ENCODE measurements around the gene GAPVD1.
"Not testable (repeated sequence)": the region's sequence is repeated elsewhere in the genome, so short reads cannot be mapped to it uniquely, and the experiment has no call there.

GAPVD1 gene

DNA sequence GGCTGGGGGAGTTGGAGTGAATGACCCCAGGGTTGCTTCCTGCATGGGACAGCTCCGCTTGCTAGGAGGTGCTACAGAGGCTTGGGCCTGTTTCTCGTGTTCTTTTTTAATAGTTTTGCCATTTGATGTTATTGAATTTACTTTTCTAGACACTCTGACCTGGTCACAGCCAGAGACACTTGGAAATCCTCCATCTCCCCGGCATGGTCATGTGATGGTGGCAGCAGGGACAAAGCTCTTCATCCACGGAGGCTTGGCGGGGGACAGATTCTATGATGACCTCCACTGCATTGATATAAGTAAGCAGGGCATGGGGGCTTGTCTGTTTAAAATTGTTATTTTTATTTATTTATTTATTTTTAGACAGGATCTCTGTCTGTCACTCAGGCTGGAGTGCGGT is 33.9 kb upstream of the GAPVD1 start:
- peaks cover 7% of the 10 kb centered on the region for H3K36me3 ChIP-seq (replicated peaks; ENCODE audit: low read depth, low read length)
- H2AFZ ChIP-seq (ENCODE audit: low read depth, low read length) = no peak overlapping the region
- no peaks in the 10 kb centered on the region for H3K79me2 ChIP-seq (ENCODE audit: low read length)
- TF ChIP-seq CTCF (IDR thresholded peaks at IDR 0.05; ENCODE audit: low read depth, low read length) = no peak
- TF ChIP-seq EZH2phosphoT487 (IDR thresholded peaks at IDR 0.05; ENCODE audit: low read depth) = no peak
- no peaks in the 10 kb centered on the region for H4K20me1 ChIP-seq (ENCODE audit: insufficient read depth, low read length)
- H3K4me1 ChIP-seq (ENCODE audit: low read length) = no peaks in the 10 kb centered on the region
- H3K9me3 ChIP-seq (ENCODE audit: insufficient read depth, low read length) = no peaks in the 10 kb centered on the region
- no peaks in the 10 kb centered on the region for H3K27me3 ChIP-seq (ENCODE audit: low read depth, low read length)
- no peak overlapping the region for H3K27ac ChIP-seq (ENCODE audit: low read length)
- no peak overlapping the region for H3K4me2 ChIP-seq (ENCODE audit: low read length)
- H3K9ac ChIP-seq (ENCODE audit: low read length) = no peak overlapping the region
- H3K4me3 ChIP-seq (ENCODE audit: low read length) = no peak overlapping the region

DNA sequence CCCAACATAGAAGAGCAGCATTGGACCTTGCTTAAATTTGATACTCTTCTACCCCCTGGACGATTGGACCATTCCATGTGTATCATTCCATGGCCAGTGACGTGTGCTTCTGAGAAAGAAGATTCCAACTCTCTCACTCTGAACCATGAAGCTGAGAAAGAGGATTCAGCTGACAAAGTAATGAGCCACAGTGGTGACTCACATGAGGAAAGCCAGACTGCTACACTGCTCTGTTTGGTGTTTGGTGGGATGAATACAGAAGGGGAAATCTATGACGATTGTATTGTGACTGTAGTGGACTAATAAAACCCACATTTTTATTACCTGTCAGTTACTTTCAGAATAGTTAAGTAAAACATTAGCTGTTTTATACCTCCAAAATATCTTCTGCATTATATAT is 27.9 kb upstream of the GAPVD1 start:
- no peak overlapping the region for H3K9ac ChIP-seq (ENCODE audit: low read length)
- TF ChIP-seq CTCF (IDR thresholded peaks at IDR 0.05; ENCODE audit: low read depth, low read length) (no peak), EZH2phosphoT487 (IDR thresholded peaks at IDR 0.05; ENCODE audit: low read depth) (no peak)
- peaks cover 7% of the 10 kb centered on the region for H3K4me1 ChIP-seq (ENCODE audit: low read length)
- peaks cover 40% of the 10 kb centered on the region for H4K20me1 ChIP-seq (ENCODE audit: insufficient read depth, low read length)
- H3K9me3 ChIP-seq (ENCODE audit: insufficient read depth, low read length) = no peaks in the 10 kb centered on the region
- H3K79me2 ChIP-seq (ENCODE audit: low read length) = peaks cover 39% of the 10 kb centered on the region
- no peak overlapping the region for H3K4me2 ChIP-seq (ENCODE audit: low read length)
- no peaks in the 10 kb centered on the region for H3K27me3 ChIP-seq (ENCODE audit: low read depth, low read length)
- H3K36me3 ChIP-seq (replicated peaks; ENCODE audit: low read depth, low read length) = peaks cover 43% of the 10 kb centered on the region
- H3K4me3 ChIP-seq (ENCODE audit: low read length) = no peak overlapping the region
- no peak overlapping the region for H2AFZ ChIP-seq (ENCODE audit: low read depth, low read length)
- H3K27ac ChIP-seq (ENCODE audit: low read length) = no peak overlapping the region

GRCh38 chr9:125234099-125234498 is 27.5 kb upstream of the GAPVD1 start:
- H2AFZ ChIP-seq (ENCODE audit: low read depth, low read length); H3K9ac ChIP-seq (ENCODE audit: low read length); H3K27me3 ChIP-seq (ENCODE audit: low read depth, low read length); H3K4me3 ChIP-seq (ENCODE audit: low read length); H3K27ac ChIP-seq (ENCODE audit: low read length); H3K4me2 ChIP-seq (ENCODE audit: low read length); H3K9me3 ChIP-seq (ENCODE audit: insufficient read depth, low read length): not testable (repeated sequence)
- Histone ChIP-seq H3K4me1 (ENCODE audit: low read length) (peaks cover 11% of the 10 kb centered on the region), H3K36me3 (replicated peaks; ENCODE audit: low read depth, low read length) (peaks cover 46% of the 10 kb centered on the region), H4K20me1 (ENCODE audit: insufficient read depth, low read length) (peaks cover 44% of the 10 kb centered on the region), H3K79me2 (ENCODE audit: low read length) (peaks cover 43% of the 10 kb centered on the region)

- H3K4me3 ChIP-seq (ENCODE audit: low read length) = no peak overlapping the region
- peaks cover 59% of the 10 kb centered on the region for H3K36me3 ChIP-seq (replicated peaks; ENCODE audit: low read depth, low read length)
- peaks cover 54% of the 10 kb centered on the region for H4K20me1 ChIP-seq (ENCODE audit: insufficient read depth, low read length)
Observed at GRCh38 chr9:125235804-125236519, 25.7 kb upstream of the GAPVD1 start.

DNA sequence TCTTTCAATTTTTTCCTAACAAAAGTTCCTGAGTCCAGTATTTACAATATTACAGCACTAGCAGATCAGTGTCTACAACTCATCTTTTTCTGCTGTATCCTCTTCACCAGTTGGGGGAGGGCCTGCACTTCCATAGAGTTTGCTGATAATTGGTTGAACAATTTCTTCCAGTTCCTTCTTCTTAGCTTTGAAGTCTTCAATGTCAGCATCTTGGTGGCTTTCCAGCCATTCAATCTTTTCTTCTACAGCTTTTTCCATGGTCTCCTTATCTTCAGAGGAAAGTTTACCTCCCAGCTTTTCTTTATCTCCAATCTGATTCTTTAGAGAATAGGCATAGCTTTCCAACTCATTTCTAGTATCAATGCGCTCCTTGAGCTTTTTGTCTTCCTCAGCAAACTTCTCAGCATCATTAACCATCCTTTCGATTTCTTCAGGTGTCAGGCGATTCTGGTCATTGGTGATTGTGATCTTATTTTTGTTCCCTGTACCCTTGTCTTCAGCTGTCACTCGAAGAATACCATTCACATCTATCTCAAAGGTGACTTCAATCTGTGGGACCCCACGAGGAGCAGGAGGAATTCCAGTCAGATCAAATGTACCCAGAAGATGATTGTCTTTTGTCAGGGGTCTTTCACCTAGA is 25.0 kb upstream of the GAPVD1 start:
- Histone ChIP-seq H3K4me1 (ENCODE audit: low read length) (peaks cover 21% of the 10 kb centered on the region), H3K36me3 (replicated peaks; ENCODE audit: low read depth, low read length) (peaks cover 60% of the 10 kb centered on the region), H3K79me2 (ENCODE audit: low read length) (peaks cover 66% of the 10 kb centered on the region), H4K20me1 (ENCODE audit: insufficient read depth, low read length) (peaks cover 54% of the 10 kb centered on the region)
- H3K4me3 ChIP-seq (ENCODE audit: low read length); H3K27ac ChIP-seq (ENCODE audit: low read length); H3K4me2 ChIP-seq (ENCODE audit: low read length); H3K27me3 ChIP-seq (ENCODE audit: low read depth, low read length); H3K9me3 ChIP-seq (ENCODE audit: insufficient read depth, low read length); H2AFZ ChIP-seq (ENCODE audit: low read depth, low read length); H3K9ac ChIP-seq (ENCODE audit: low read length): not testable (repeated sequence)

More at GRCh38 chr9:125235804-125236519, 25.7 kb upstream of the GAPVD1 start:
- Histone ChIP-seq H3K9me3 (ENCODE audit: insufficient read depth, low read length) (no peaks in the 10 kb centered on the region), H3K9ac (ENCODE audit: low read length) (no peak overlapping the region), H3K4me2 (ENCODE audit: low read length) (no peak overlapping the region), H3K27me3 (ENCODE audit: low read depth, low read length) (no peaks in the 10 kb centered on the region), H3K79me2 (ENCODE audit: low read length) (peaks cover 62% of the 10 kb centered on the region), H3K27ac (ENCODE audit: low read length) (no peak overlapping the region), H3K4me1 (ENCODE audit: low read length) (peaks cover 21% of the 10 kb centered on the region), H2AFZ (ENCODE audit: low read depth, low read length) (no peak overlapping the region)
- no peak for TF ChIP-seq CTCF (IDR thresholded peaks at IDR 0.05; ENCODE audit: low read depth, low read length)
- TF ChIP-seq EZH2phosphoT487 (IDR thresholded peaks at IDR 0.05; ENCODE audit: low read depth) = no peak
